ENCODE measurements around the gene RAB5B.
"Not testable (repeated sequence)": the region's sequence is repeated elsewhere in the genome, so short reads cannot be mapped to it uniquely, and the experiment has no call there.

Gene RAB5B

GRCh38 chr12:56020423-56021184 is 46.7 kb downstream of the RAB5B start, which contains the start of gene IKZF4:
Gene IKZF4 (plus strand): TSS chr12:56021043. CDS start chr12:56021494, 451 bp downstream.
- DNase-seq: no peak

GRCh38 chr12:56021889-56022497 is 48.1 kb downstream of the RAB5B start:
- no peak for DNase-seq

GRCh38 chr12:56028511-56029165 is 54.8 kb downstream of the RAB5B start:
- no peak for DNase-seq

GRCh38 chr12:56029166-56029519 is 55.3 kb downstream of the RAB5B start:
- no peak for DNase-seq

- peak; percentile 20 for DNase-seq
These were observed 55.9 kb downstream of the RAB5B start for GRCh38 chr12:56029666-56030293.

- DNase-seq: no peak
These were observed 58.1 kb downstream of the RAB5B start for GRCh38 chr12:56031987-56032386.

GRCh38 chr12:56034586-56035332 is 60.9 kb downstream of the RAB5B start:
- no peak for DNase-seq

- no peak for DNase-seq
These were observed 63.3 kb downstream of the RAB5B start for GRCh38 chr12:56037161-56037560.

GRCh38 chr12:56038022-56038655 is 64.3 kb downstream of the RAB5B start:
- DNase-seq: no peak

GRCh38 chr12:56040151-56040550 is 66.3 kb downstream of the RAB5B start:
- DNase-seq: no peak

- DNase-seq: no peak
These were observed 67.2 kb downstream of the RAB5B start for GRCh38 chr12:56040963-56041551.

- DNase-seq: peak; percentile 85
These were observed 67.9 kb downstream of the RAB5B start, which contains the start of gene RPS26 for GRCh38 chr12:56041552-56042429. Gene RPS26 (plus strand): TSS chr12:56041918. CDS start chr12:56042167, 249 bp downstream.

GRCh38 chr12:56042430-56042813 is 68.5 kb downstream of the RAB5B start:
- not testable (repeated sequence) for DNase-seq

GRCh38 chr12:56042843-56043242 is 69.0 kb downstream of the RAB5B start:
- no peak for DNase-seq

Data from T-helper 9 cell (primary cell).